Myocyte (in vitro differentiated cells): ENCODE data around the gene OSBPL1A. TPM values are rescaled to one million over a fixed set of nuclear protein-coding genes. Genes with fewer than 3 reads are reported as not detected.

ENCODE experiments used
- DNase-seq: peaks from one replicate; pipeline ENCODE4 v3.0.0-alpha.2; 2012; ENCODE audit warnings: low read depth
- total RNA-seq: library from RNA; depleted of rRNA; stranded (reverse); fragments of >200 nt; gene quantifications from 2 replicates; pipeline ENCODE4 v1.2.3, GENCODE V29; 2014

The OSBPL1A gene
- total RNA-seq, 1 donor from 2014 or later = 19.5 TPM

DNA sequence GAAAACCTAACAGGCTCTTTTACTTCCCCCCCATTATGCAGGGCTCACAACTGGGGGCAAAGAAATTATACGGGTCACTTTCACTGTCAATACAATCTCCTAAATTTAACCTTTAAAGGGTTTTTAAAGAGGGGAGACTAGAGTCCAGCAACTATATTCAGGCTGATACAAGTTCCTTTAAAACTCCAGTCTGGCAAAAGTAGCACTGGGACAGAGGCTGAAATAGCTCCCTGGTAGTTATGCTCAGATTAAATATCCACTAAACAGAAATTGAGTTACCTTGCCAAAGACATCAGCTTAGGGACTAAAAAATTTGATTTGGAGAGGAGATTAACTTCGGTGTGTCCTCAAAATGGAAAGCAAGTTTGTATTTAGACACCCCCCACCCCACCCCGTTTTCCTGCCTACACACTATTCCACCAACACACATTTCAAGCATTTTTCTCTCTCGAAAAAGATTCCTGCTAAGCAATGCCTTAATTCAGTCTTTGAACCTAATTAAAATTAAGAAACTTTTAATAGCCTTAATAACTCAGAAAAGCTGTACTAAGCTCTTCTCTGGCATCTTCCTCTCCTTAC is 127.2 kb downstream of the OSBPL1A start:
- DNase-seq = peak; percentile 2

DNA sequence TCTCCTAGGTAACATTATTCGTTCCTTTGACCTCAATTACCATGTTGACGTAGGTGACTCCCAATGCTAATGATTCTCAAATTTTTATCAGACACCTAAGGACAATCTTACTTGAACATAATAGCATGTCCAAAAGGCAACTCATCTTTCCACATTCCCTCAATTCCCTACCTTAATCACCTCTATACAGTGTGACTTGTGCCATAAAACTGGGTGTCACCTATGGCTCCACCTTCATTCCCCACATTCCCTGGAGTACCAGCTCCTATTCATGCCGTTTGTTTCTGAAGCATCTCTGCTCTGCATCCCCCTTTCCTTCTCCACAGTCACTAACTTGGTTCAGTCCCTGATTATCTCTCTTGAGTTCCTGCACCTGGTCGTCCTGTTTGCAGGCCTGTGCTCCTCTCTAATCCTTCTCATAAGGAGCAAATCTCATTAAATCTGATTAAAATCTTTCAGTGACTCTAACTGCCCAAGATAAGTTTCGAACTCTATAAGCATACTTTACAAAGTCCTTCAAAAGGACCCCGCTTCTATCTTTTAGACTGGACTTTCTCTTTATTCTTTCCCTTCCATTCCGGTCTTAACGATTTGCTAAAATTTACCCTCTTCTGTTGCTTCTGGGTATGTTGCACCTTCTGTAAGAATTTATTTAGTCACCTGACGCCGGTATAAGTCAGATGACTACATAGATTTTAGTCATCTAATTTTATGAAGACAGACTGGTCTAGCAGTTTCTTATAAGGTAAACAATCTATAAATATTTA is 128.7 kb downstream of the OSBPL1A start:
- DNase-seq = no peak

DNA sequence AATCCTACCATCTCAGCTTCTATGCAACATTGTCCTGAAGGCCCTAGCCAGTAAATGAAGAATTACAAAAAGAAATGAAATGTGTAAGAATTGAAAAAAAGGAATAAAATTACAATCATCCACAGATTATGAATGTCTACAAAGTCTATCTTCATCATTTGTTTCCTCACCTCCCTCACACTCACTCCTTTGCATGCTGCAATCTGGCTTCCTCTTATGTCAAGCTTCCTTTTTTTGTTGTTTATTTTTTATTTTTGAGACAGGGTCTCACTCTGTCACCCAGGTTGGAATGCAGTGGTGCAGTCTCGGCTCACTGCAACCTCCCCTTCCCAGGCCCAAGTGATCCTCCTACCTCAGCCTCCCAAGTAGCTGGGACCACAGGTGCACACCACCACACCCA is 129.7 kb downstream of the OSBPL1A start:
- no peak for DNase-seq

DNA sequence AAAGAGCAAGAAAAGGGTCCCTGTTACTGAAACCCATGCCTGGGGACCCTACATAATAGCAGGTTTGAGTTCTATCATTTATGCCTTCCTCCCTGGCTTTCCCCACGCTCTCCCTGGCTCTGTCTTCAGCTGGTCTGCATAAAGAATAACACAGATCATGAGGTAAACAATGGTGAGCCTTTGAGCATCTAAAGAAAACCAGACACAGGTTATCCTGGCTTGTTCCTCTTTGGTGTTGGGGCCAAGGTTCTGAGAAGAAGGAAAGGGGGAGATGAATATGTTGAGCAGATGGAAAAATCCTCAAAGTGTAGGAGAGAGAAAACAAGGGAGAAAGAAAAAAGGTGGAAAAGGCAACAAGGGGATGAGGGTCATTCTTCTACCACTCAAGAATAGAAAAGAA is 131.5 kb downstream of the OSBPL1A start:
- no peak for DNase-seq

DNA sequence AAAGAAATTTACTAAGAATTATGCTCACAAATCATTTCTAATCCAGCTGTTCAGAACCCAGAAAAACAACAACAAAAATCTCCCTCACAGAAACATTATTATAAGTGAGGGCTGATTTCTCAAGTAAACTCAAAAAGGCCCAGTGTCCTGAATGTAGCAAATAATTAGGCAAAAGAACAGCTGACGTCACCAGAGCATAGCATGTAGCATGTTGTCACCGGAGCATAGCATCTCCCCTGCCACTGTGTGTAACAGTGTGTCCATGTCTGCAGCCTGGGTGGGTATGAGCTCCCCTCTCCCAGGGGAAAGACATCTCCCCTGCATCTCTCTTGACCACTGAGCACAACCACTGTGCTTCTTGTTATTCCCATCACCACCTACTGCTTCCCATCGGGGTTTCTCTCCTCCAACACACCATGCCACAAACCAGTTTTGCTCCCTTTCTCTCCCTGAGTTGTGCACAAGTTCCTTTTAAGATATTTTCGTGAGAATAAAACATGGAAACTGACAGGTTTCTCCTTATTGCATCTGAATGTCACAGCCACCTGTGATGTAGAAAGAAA is 132.0 kb downstream of the OSBPL1A start:
- no peak for DNase-seq

DNA sequence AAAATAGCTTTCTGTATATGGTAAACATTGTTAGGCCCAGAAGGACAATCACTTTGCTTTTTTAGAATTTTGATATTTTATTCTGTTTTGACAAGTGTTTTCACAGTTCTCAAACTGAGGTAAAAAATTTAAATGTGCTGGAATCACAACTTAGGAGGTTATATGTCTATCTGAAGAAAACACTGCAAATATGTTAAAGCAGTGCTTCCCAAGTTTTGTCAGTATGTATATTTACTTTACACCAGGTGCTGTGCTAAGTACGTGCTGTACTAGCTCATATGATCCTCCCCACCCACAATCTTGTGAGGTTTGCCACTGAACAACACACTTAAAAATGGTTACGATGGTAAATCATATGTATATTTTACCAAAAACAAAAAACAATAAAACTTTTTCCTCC is 134.6 kb downstream of the OSBPL1A start:
- no peak for DNase-seq

DNA sequence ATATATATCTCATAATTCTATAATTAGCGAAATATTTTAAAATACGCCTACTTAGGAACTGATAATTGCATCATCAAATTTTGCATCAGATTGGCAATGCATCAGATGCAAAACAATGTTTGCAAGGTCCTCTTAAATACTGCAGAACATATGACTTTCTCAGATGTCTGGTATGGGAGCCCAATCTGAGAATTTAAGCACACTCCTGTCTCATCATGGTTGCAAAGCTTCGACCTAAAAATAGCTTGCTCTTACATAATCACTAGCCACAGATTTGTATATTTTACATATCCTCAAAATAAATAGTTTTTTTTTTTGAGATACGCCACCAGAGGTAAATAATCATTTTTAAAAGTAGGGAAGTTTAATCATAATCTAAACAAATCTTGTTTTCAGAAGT is 135.5 kb downstream of the OSBPL1A start:
- DNase-seq = peak; percentile 7

DNA sequence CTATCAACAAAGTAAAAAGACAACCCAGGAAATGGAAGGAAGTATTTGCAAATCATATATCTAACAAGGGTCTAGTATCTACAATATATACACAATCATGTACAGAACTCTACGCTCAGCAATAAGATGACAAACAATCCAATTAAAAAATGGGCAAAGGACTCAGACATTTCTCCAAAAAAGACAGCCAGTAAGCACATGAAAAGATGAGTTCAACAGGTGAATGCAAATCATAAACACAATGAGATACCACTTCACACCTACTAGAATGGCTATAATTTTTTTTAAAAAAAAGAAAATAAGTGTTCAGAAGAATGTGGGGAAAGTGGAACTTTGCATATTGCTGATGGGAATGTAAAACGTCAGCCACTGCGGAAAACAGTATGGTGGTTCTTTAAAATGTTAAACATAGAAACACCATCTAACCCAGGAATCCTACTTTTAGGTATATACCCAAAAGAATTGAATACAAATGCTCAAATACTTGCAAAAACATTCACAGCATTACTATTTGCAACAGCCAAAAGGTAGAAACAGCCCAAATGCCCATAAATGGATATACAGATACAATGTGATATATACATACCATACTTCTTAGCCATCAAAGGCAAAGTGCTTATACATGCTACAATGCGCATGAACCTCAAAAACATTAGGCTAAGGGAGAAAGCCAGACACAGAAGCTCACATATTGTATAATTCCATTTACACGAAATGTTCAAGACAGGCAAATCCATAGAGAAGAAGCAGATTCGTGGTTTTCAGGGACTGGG is 137.6 kb downstream of the OSBPL1A start:
- DNase-seq = no peak

DNA sequence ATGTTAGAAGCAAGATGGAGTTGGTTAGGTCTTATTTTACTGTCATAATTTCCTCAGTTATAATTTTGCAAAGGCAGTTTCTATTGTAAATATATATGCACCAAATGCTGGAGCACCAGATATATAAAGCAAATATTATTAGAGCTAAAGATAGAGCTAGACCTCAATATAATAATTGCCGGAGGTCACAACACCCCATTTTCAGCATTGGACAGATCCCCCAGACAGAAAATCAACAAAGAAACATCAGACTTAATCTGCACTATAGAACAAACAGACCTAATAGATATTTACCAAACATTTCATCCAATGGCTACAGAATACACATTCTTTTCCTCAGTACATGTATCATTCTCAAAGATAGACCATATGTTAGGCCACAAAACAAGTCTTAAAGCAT is 143.6 kb downstream of the OSBPL1A start:
- DNase-seq = no peak

DNA sequence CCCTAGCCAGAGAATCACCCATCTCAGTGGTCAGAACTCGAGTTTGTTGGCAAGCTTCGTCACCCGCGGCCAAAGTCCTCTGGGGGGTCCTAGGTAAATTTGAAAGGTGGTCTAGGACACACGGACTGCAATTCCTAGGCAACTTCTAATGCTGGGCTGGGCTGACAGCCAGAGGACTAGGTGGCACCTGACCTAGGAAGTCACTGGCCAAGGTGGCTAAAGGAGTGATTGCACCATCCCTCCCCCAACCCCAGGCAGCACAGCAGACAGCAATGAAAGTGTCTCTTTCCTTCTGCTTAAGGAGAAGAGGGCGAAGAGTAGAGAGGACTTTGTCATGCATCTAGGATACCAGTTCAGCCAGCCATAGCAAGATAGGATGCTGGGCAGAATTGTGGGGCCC is 147.9 kb downstream of the OSBPL1A start:
- DNase-seq = no peak

DNA sequence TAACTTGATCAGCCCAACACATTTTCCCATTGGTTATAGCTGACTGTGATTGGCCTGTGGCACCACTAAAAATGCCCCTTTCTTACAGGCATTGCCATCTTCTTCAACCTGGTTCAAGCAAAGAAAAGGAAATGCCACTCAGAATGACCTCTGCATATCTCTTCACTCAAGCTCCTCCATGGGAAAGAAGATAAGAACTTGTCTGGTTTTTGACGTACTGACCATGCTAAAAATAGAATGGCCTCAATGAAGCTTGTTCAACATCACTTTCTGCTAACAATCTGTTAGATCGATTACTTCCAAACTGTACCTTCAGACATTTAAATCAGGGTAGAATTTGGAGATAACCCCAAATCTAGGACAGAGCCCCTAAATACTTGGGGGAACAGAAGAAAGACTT is 149.3 kb downstream of the OSBPL1A start:
- no peak for DNase-seq

DNA sequence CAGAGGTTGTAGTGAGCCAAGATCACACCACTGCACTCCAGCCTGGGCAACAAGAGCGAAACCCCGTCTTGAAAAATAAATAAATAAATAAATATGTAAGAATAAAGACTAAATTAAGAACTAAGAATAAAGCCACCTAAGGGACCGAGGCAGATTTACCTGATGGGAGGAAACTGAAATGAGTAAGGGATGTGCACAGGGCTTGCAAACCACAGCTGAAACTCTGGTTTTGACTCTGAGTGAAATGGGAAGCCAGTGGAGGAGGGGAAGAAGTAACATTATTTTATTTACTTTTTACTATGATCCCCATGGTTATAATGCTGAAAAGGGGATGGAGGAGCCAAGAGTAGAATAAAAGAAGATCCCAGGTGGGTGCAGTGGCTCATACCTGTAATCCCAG is 151.5 kb downstream of the OSBPL1A start:
- no peak for DNase-seq

DNA sequence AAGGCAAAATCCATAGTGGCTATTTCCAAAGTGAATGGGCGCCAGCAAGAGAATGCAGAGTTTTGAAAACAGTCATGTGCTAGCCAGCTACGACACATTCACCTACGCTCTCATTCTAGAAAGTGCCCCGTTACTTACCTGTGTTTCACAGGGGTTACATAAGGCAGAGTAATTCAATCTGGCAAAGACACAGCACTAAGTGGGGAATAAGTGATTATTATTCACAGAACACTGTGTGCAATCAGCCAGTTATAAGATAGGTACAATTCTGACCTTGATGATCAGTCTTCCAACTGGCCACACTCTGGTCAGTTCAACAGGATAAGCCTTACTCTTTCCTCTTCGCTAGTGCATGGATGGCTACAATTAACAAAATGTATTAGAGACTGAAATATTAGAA is 152.9 kb downstream of the OSBPL1A start:
- DNase-seq = no peak

DNA sequence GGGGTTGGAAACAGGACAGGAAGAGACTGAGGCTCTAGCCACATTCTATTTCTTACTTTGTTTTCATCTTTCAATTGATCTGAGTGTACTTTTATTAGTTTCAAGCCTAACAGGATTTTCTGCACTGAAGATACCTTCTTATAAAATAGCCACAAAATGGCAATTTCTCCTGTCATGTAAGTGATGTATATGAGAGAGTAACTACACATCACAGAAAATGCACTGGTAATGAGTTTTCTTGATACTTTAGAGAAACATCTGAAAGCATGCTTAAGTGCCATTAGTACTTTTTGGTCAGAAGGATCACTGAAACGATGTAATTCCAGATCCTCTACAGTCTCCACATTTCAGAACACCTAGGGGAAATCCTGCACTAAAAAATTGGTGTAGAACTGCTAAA is 153.9 kb downstream of the OSBPL1A start:
- no peak for DNase-seq

DNA sequence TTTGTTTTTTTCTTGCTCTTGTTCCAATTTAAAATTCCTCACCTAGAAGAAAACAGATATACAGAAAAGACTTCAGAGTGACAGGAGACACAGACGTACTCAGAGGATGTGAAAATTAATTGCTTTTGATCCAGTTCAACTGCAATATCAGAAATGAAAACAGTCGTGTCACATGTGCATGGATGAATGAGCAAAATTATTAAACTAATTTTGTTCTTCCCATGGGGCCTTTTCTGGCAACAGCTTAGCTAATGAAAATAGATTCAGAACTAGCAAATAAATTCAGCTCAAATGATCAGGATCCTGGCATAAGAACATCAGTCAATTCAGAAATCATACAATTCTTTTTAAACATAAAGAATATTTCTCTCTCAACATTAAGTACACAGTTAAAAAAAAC is 158.3 kb downstream of the OSBPL1A start:
- no peak for DNase-seq

DNA sequence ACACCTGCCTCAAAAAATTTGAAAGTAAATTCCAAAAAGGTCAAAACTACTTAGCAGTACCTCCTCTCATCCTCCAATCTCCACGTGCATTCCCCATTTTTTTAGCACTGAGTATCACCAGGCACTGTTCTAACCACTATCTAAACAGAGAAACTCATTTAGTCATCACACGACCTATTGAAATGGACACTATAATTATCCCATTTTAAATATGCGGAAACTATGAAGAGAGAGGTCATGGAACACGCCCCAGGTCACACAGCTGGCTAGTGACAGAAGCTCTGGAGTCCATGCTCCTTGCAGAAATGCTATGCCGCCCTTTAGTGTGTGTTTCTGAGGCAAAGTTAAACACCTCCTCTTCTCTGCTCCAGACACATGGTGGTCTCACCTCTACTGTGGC is 159.2 kb downstream of the OSBPL1A start:
- no peak for DNase-seq

DNA sequence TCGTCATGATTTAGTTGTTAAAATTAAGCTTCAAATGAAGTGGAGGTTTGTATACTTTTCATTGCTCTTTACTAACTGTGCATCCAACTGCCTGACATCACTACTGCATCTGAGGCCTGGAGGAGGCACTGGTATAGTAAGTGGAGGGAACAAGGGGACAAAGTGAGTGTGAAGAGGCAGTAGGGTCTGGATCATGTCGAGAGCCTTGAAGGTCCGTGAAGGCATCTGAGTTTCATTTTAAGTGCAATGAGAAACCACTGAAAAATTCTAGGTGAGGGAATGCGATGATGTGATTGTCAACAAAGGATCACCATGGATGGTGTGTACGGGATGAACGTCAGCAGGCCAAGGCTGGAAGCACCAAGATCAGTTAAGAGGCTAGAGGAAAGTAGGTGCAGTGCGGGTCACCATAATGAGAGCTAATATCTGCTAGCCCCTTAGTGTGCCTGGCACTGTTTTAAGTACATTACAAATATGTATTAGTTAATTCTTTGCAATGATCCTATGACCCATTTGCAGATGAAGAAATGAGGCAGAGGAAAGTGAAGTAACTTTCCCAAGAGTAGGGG is 162.7 kb downstream of the OSBPL1A start:
- DNase-seq = no peak

DNA sequence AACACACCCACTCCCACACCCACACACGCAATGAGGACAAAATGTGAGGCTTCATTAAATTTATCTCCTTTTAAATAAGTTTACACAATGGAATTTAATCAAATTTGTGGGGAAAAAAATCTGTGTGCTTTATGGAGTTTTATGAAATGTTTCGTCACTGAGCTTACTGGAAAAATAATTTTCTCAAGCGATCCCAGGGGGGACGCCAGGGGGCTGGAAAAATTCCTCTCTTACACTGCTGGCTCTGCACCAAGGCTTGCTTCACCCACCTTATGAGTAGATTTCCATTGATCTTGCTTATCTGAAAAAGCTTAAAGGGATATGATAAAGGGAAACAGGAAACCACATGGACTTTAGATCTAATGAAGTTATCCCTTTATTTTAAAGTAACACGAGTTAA is 163.3 kb downstream of the OSBPL1A start:
- DNase-seq = no peak

DNA sequence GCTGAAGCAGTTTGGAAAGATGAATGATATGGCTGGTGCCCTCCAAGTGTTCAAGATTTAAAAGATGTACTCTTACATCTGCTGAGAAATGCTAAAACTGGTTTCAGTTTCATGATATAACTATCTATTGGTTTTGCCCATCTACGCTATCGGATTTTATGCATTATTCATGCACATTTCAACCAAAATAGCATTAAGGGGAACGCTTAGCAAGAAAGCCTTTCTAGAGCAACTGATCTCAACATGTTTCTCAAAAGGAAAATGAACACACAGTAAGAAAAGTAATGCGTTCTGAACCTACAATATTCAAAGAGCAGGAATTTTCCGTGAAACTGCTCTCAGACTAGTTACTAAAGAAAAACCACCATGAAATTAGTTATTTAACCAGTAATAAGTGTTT is 164.8 kb downstream of the OSBPL1A start:
- DNase-seq = no peak

DNA sequence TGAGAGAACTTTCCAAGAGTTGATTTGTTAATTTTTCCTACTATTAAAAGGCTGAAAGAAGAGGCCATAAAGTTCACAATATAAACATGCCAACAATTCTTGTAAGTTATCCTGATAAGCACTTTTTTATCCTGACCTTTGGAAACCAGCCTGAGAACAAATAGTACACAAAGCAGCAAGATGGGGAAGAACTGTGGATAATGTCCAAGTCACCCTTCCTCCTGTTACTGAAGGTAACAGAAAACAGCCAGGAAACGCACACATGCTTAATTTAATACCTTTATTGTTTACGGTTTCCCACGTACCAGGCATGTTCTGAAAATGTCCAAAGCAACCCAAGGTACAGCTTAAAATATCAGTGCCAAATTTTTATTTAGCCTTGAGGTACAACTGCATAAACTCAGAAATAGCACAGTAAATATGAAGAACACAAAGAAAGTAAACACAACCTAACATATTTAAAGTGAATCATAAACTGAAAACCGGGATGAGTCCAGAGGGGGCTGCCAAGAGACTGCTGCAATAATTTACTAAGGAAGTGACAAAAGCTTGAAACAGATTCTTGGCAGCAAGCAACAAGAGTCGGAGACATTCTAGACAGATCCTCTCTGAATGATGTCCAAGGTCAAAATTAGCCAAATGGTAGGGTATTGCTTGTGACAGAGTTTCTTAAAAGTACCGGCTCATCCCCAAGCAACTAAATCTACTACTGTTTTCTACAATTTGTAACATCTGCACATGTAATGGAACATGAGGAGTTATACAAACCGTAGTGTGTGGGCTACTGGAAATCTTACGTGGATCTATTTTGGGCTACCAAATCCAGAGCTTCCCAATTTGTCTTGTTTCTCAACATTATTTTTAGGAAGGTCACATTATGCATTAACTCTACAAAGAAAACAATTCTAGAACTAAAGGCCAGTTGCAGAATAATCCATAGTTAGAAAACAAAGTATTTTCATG is 165.6 kb downstream of the OSBPL1A start:
- peak; percentile 8 for DNase-seq

DNA sequence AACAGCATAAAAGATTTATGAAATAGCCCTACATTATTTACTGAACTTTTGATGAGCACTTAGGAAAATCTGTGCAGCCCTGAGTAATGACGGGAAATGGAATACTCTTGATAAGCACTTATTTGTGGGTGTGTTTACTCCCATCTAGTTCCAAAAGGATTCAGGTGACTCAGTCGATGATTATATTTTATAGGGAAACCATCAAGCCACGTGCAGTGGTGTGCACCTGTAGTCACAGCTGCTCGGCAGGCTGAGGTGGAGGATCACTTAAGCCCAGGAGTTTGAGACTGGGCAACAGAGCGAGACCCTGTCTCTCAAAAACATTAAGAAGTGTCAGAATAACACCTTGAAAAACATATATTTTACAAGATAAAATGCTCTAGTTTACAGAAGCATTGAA is 166.9 kb downstream of the OSBPL1A start:
- no peak for DNase-seq
